Neuronal stem cell (in vitro differentiated cells): ENCODE measurements around the gene PFDN1.

Experiments
- DNase-seq: peaks from one replicate; pipeline ENCODE4 v3.0.0-alpha.2; 2013; ENCODE audit warnings: low spot score
- H2AFZ ChIP-seq: one replicate; pipeline ENCODE4 v1.6.1; 2013; ENCODE audit warnings: mild to moderate bottlenecking, low read length, inconsistent platforms
- H2AK5ac ChIP-seq: 2 replicates; pipeline ENCODE4 v1.6.1; 2013; ENCODE audit warnings: low read depth, mild to moderate bottlenecking, inconsistent platforms, low read length, moderate library complexity, mixed read lengths
- H2BK120ac ChIP-seq: 2 replicates; pipeline ENCODE4 v1.6.1; 2013; ENCODE audit warnings: low read depth, mild to moderate bottlenecking, inconsistent platforms, low read length, moderate library complexity, mixed read lengths
- H2BK12ac ChIP-seq: one replicate; pipeline ENCODE4 v1.6.1; 2013; ENCODE audit warnings: low read length, inconsistent platforms
- H2BK15ac ChIP-seq: 2 replicates; pipeline ENCODE4 v1.6.1; 2013; ENCODE audit warnings: mild to moderate bottlenecking, low read length, inconsistent platforms, mixed read lengths
- H2BK5ac ChIP-seq: one replicate; pipeline ENCODE4 v1.6.1; 2013; ENCODE audit warnings: inconsistent platforms, mild to moderate bottlenecking, low read length, moderate library complexity
- H3K14ac ChIP-seq: one replicate; pipeline ENCODE4 v1.6.1; 2013; ENCODE audit warnings: low read length, inconsistent platforms
- H3K18ac ChIP-seq: 2 replicates; pipeline ENCODE4 v1.6.1; 2013; ENCODE audit warnings: low read length, inconsistent platforms
- H3K23ac ChIP-seq: 2 replicates; pipeline ENCODE4 v1.6.1; 2013; ENCODE audit warnings: low read depth, mild to moderate bottlenecking, mixed read lengths, low read length, inconsistent platforms; ENCODE audit not compliant: poor library complexity
- H3K27ac ChIP-seq: replicated peaks from 3 replicates; pipeline ENCODE4 v1.5.1; 2013; ENCODE audit warnings: low read length, inconsistent platforms
- H3K27me3 ChIP-seq, 3 experiments: 2 replicates each; pipeline ENCODE4 v1.6.1; 2013; ENCODE audit warnings: low read length in 3 of 3, mild to moderate bottlenecking in 2 of 3, inconsistent platforms in 1 of 3, low read depth in 1 of 3, mixed read lengths in 1 of 3, moderate library complexity in 1 of 3; ENCODE audit not compliant: control insufficient read depth in 3 of 3, insufficient read depth in 3 of 3
- H3K36me3 ChIP-seq, 2 donors: replicated peaks in 1 of 2; 2 replicates each; pipeline ENCODE4 v1.6.1; 2013; ENCODE audit warnings: low read length in 2 of 2; ENCODE audit not compliant: control insufficient read depth in 2 of 2, insufficient read depth in 2 of 2
- H3K4ac ChIP-seq: 2 replicates; pipeline ENCODE4 v1.6.1; 2013; ENCODE audit warnings: inconsistent platforms, mild to moderate bottlenecking, low read length, moderate library complexity
- H3K4me1 ChIP-seq, 2 donors: 1 replicate in 1 of 2; 2 replicates in 1 of 2; pipeline ENCODE4 v1.6.1; 2013; ENCODE audit warnings: low read length in 2 of 2, low read depth in 1 of 2; ENCODE audit not compliant: control insufficient read depth in 2 of 2, insufficient read depth in 1 of 2
- H3K4me2 ChIP-seq: one replicate; pipeline ENCODE4 v1.6.1; 2013; ENCODE audit warnings: mild to moderate bottlenecking, low read length, inconsistent platforms; ENCODE audit not compliant: insufficient read depth, poor library complexity, severe bottlenecking
- H3K4me3 ChIP-seq, 2 donors: 2 replicates each; pipeline ENCODE4 v1.5.1; 2013; ENCODE audit warnings: low read length in 2 of 2, mild to moderate bottlenecking in 2 of 2, inconsistent platforms in 1 of 2, moderate library complexity in 1 of 2
- H3K79me1 ChIP-seq: one replicate; pipeline ENCODE4 v1.6.1; 2013; ENCODE audit warnings: low read depth, mild to moderate bottlenecking, inconsistent platforms, low read length, moderate library complexity
- H3K9ac ChIP-seq: one replicate; pipeline ENCODE4 v1.6.1; 2013; ENCODE audit warnings: mild to moderate bottlenecking, low read depth, low read length, inconsistent platforms; ENCODE audit not compliant: poor library complexity
- H3K9me3 ChIP-seq, 2 donors: replicated peaks in 1 of 2; 2 replicates each; pipeline versions ENCODE3 to v1.6.1; 2013; ENCODE audit warnings: low read length in 2 of 2, mild to moderate bottlenecking in 2 of 2, inconsistent platforms in 1 of 2, low read depth in 1 of 2, mixed read lengths in 1 of 2, moderate library complexity in 1 of 2; ENCODE audit not compliant: control insufficient read depth in 2 of 2, insufficient read depth in 1 of 2
- H4K8ac ChIP-seq: one replicate; pipeline ENCODE4 v1.6.1; 2013; ENCODE audit warnings: low read depth, mild to moderate bottlenecking, inconsistent platforms, low read length, moderate library complexity
- H4K91ac ChIP-seq: one replicate; pipeline ENCODE4 v1.6.1; 2013; ENCODE audit warnings: low read length, low read depth, mild to moderate bottlenecking, inconsistent platforms; ENCODE audit not compliant: poor library complexity
- WGBS, 2 donors: extraction: QIAGEN DNeasy Blood & Tissue Kit; methylation state at CpG; one replicate each; pipeline ENCODE4 v1.1.7; 2013; ENCODE audit warnings: missing lambda C conversion rate in 2 of 2, mixed read lengths in 1 of 2; ENCODE audit not compliant: insufficient read length in 2 of 2, insufficient replicate concordance in 1 of 2; ENCODE audit errors: extremely low coverage in 2 of 2; 5-methylcytosine and 5-hydroxymethylcytosine counted together

Gene PFDN1

GRCh38 chr5:140312067-140312790 lies 9.3 kb upstream of the PFDN1 start:
- Histone ChIP-seq H2BK5ac (no peak overlapping the region), H2BK12ac (no peak overlapping the region), H3K4me2 (no peak overlapping the region), H2BK120ac (no peak overlapping the region), H3K9me3 (no peaks in the 10 kb centered on the region), H3K79me1 (no peaks in the 10 kb centered on the region), H2AFZ (peak overlapping the region; percentile 70), H3K36me3 (no peaks in the 10 kb centered on the region), H3K4me1 (peaks cover 1 to 18% of the 10 kb centered on the region in 2 donors), H3K27ac (no peak overlapping the region), H3K23ac (no peak overlapping the region), H3K14ac (no peak overlapping the region), H4K91ac (no peak overlapping the region), H3K9ac (no peak overlapping the region), H3K18ac (no peak overlapping the region), H2AK5ac (no peak overlapping the region), H3K4me3 (no peak overlapping the region), H3K27me3 (no peaks in the 10 kb centered on the region), H2BK15ac (no peak overlapping the region), H3K4ac (no peak overlapping the region), H4K8ac (no peak overlapping the region)
- no peak for DNase-seq
- no CpG with 5 or more reads among the region's 4 CpGs for WGBS, 2 donors

- Histone ChIP-seq H3K18ac (no peak overlapping the region), H3K4me2 (no peak overlapping the region), H3K4me3 (no peak overlapping the region), H2BK15ac (no peak overlapping the region), H2AK5ac (no peak overlapping the region), H3K27ac (no peak overlapping the region), H3K79me1 (no peaks in the 10 kb centered on the region), H2BK120ac (no peak overlapping the region), H3K23ac (no peak overlapping the region), H4K8ac (no peak overlapping the region), H3K4me1 (peaks cover 1 to 18% of the 10 kb centered on the region in 2 donors), H2BK5ac (no peak overlapping the region), H3K27me3 (no peaks in the 10 kb centered on the region), H4K91ac (no peak overlapping the region), H3K4ac (no peak overlapping the region), H3K36me3 (no peaks in the 10 kb centered on the region), H3K9me3 (no peaks in the 10 kb centered on the region), H3K14ac (no peak overlapping the region), H2AFZ (peak overlapping the region; percentile 31), H3K9ac (no peak overlapping the region), H2BK12ac (no peak overlapping the region)
- no CpG with 5 or more reads among the region's 5 CpGs for WGBS, 2 donors
- DNase-seq: no peak
These were observed 8.1 kb upstream of the PFDN1 start for GRCh38 chr5:140311011-140311467.

GRCh38 chr5:140310434-140310833 lies 7.5 kb upstream of the PFDN1 start:
- H3K9me3 ChIP-seq: no peaks in the 10 kb centered on the region
- H3K9ac ChIP-seq: no peak overlapping the region
- no peaks in the 10 kb centered on the region for H3K27me3 ChIP-seq
- H4K8ac ChIP-seq: no peak overlapping the region
- H2BK5ac ChIP-seq: no peak overlapping the region
- H3K4me2 ChIP-seq: no peak overlapping the region
- peak overlapping the region; percentile 31 for H2AFZ ChIP-seq
- no peak overlapping the region for H3K4ac ChIP-seq
- no peak for DNase-seq
- H3K27ac ChIP-seq: no peak overlapping the region
- H3K79me1 ChIP-seq: no peaks in the 10 kb centered on the region
- no peak overlapping the region for H3K14ac ChIP-seq
- H3K18ac ChIP-seq: no peak overlapping the region
- H3K4me1 ChIP-seq: peaks cover 1 to 18% of the 10 kb centered on the region in 2 donors
- WGBS, 2 donors: no CpG with 5 or more reads among the region's 2 CpGs
- H4K91ac ChIP-seq: no peak overlapping the region
- no peak overlapping the region for H2BK120ac ChIP-seq
- H3K23ac ChIP-seq: no peak overlapping the region
- no peak overlapping the region for H3K4me3 ChIP-seq
- H3K36me3 ChIP-seq: no peaks in the 10 kb centered on the region
- no peak overlapping the region for H2BK15ac ChIP-seq
- no peak overlapping the region for H2AK5ac ChIP-seq
- no peak overlapping the region for H2BK12ac ChIP-seq

- H4K8ac ChIP-seq: no peak overlapping the region
- no peaks in the 10 kb centered on the region for H3K36me3 ChIP-seq
- no peak overlapping the region for H2AK5ac ChIP-seq
- H3K4me1 ChIP-seq: peaks cover 1 to 18% of the 10 kb centered on the region in 2 donors
- H3K9ac ChIP-seq: no peak overlapping the region
- no peak overlapping the region for H3K4me3 ChIP-seq
- no peak overlapping the region for H3K4ac ChIP-seq
- no peak for DNase-seq
- H2BK12ac ChIP-seq: no peak overlapping the region
- H3K79me1 ChIP-seq: no peaks in the 10 kb centered on the region
- H3K4me2 ChIP-seq: no peak overlapping the region
- H3K18ac ChIP-seq: no peak overlapping the region
- no peak overlapping the region for H2BK5ac ChIP-seq
- H2AFZ ChIP-seq: no peak overlapping the region
- H3K23ac ChIP-seq: no peak overlapping the region
- H3K14ac ChIP-seq: no peak overlapping the region
- no CpG with 5 or more reads among the region's 3 CpGs for whole genome bisulfite sequencing, 2 donors
- no peaks in the 10 kb centered on the region for H3K9me3 ChIP-seq
- no peaks in the 10 kb centered on the region for H3K27me3 ChIP-seq
- no peak overlapping the region for H2BK120ac ChIP-seq
- no peak overlapping the region for H2BK15ac ChIP-seq
- no peak overlapping the region for H4K91ac ChIP-seq
- H3K27ac ChIP-seq: no peak overlapping the region
These were observed 6.9 kb upstream of the PFDN1 start for GRCh38 chr5:140309706-140310249.
